Measurements from ENCODE around the gene CDH11.

Gene CDH11, protein sequence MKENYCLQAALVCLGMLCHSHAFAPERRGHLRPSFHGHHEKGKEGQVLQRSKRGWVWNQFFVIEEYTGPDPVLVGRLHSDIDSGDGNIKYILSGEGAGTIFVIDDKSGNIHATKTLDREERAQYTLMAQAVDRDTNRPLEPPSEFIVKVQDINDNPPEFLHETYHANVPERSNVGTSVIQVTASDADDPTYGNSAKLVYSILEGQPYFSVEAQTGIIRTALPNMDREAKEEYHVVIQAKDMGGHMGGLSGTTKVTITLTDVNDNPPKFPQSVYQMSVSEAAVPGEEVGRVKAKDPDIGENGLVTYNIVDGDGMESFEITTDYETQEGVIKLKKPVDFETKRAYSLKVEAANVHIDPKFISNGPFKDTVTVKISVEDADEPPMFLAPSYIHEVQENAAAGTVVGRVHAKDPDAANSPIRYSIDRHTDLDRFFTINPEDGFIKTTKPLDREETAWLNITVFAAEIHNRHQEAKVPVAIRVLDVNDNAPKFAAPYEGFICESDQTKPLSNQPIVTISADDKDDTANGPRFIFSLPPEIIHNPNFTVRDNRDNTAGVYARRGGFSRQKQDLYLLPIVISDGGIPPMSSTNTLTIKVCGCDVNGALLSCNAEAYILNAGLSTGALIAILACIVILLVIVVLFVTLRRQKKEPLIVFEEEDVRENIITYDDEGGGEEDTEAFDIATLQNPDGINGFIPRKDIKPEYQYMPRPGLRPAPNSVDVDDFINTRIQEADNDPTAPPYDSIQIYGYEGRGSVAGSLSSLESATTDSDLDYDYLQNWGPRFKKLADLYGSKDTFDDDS

GRCh38 chr16:65121870-65122723 is at the start of gene CDH11:
CDH11 (minus strand) TSS chr16:65122063; CDS start chr16:65004869, 117,194 bp downstream.
- no peak for DNase-seq (ENCODE audit: low read depth)

DNA sequence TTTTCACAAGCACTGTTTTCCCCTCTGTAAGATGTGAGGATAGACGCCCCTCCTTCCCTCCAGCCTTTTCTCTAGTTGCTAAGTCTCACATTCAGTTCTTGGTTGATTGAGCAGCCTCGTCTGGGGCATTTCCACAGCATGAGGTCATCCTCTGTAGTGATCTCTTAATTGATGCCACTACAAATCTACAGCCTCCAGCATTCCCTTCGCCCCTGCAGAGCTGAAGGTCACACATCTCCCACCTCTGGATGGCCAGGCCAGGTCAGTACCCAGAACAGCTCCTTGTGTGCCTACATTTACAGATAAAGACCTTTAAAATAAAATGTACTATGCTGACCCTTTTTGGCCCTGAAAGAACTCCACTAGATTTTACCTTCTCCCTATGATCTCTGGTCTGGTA is 32.5 kb upstream of the CDH11 start:
- no peak for DNase-seq (ENCODE audit: low read depth)

- no peak for DNase-seq (ENCODE audit: low read depth)
These were observed 31.7 kb upstream of the CDH11 start for GRCh38 chr16:65153365-65154105.

- DNase-seq (ENCODE audit: low read depth) = no peak
These were observed 26.9 kb upstream of the CDH11 start for GRCh38 chr16:65148804-65149203.

- DNase-seq (ENCODE audit: low read depth) = no peak
These were observed 20.4 kb upstream of the CDH11 start for GRCh38 chr16:65142276-65142675.

DNA sequence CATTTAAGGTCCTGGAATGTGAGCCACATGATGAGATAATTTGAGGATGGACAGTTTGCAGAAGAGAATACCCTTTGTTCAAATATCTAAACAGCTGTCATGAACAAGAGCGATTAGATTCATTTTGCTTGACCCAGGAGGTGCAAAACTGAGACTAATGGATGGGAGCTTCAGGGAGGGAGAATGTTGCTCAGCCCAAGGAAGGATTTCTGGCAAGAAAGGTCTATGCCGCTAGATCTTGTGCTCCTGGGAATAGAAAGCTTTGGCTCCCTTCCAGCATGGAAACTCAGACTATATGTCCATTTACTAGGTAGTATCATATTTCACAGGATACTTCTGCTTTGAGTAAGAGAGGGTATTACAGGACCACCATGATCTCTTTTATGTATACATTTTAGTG is 14.8 kb upstream of the CDH11 start:
- DNase-seq (ENCODE audit: low read depth) = no peak

- no peak for DNase-seq (ENCODE audit: low read depth)
These were observed 5.2 kb upstream of the CDH11 start for GRCh38 chr16:65126845-65127624.

GRCh38 chr16:65125871-65126270 is 4.0 kb upstream of the CDH11 start:
- DNase-seq (ENCODE audit: low read depth) = no peak

DNA sequence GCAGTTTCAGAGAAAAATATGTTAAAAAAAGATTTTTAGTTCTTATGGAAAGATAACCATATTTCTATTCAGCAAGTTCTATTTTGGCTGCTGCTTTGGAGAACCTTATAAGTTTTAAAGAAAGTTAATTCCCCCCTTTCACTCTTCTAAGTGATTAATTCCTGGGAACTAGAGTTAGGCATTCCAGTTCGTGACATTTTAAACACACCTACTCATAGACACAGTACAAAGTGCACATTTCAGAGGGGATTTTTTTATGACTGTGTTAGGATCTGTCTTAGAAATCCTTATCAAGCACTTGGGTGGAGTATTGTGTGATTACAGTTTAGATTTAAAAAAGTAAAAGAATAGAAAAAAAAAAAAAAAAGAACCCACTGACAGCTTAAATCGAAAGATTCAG is 3.5 kb upstream of the CDH11 start:
- DNase-seq (ENCODE audit: low read depth) = no peak

- DNase-seq (ENCODE audit: low read depth) = no peak
These were observed 2.7 kb upstream of the CDH11 start for GRCh38 chr16:65124596-65124995.

GRCh38 chr16:65124212-65124548 is 2.3 kb upstream of the CDH11 start:
- no peak for DNase-seq (ENCODE audit: low read depth)

DNA sequence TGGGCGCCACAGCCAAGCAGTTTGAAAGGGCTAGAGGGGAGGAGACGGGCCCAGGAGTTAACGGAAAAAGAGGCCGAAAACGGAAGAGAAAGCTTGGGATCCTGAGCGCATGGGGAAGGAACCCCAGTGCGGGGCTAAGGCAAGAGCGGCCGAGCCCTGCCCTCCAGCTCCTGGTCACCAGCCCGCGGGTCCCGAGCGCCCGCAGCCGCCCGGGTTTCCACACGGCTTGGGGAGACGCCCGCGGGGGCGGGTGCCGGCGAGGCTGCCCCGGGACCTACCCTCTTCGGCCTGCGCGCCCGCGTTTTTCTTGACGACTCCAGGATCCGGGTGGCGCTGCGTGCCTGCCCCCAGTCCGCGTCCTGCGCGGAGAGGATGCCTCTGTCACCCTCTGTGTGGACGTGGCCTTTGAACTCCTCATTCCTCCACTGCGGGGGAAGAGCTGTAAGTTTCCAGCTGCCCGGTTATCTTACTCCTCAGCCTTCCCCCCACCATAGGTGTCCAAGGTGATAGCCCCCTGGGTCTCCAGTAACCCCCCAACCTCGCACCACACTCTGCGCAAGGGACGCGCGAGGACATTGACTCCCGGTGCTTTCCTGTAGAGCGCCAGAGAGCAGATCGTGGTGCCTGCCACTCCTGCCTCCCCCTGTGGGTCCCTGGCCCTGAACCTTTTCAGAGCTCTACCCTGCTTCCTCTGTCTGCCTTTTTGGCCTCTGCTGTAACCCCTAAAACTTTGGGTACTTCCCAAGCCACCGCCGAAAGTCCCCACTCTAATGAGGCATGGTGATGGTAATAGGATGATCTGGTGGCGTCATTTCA is 1.7 kb upstream of the CDH11 start:
- DNase-seq (ENCODE audit: low read depth) = no peak

- no peak for DNase-seq (ENCODE audit: low read depth)
These were observed 997 bp upstream of the CDH11 start for GRCh38 chr16:65122724-65123395.

GRCh38 chr16:65120831-65121721 is 787 bp downstream of the CDH11 start:
- DNase-seq (ENCODE audit: low read depth) = no peak

- no peak for DNase-seq (ENCODE audit: low read depth)
These were observed 1.4 kb downstream of the CDH11 start for GRCh38 chr16:65120461-65120830.

GRCh38 chr16:65119901-65120401 is 1.9 kb downstream of the CDH11 start:
- peak; percentile 67 for DNase-seq (ENCODE audit: low read depth)

GRCh38 chr16:65119435-65119834 is 2.4 kb downstream of the CDH11 start:
- no peak for DNase-seq (ENCODE audit: low read depth)

DNA sequence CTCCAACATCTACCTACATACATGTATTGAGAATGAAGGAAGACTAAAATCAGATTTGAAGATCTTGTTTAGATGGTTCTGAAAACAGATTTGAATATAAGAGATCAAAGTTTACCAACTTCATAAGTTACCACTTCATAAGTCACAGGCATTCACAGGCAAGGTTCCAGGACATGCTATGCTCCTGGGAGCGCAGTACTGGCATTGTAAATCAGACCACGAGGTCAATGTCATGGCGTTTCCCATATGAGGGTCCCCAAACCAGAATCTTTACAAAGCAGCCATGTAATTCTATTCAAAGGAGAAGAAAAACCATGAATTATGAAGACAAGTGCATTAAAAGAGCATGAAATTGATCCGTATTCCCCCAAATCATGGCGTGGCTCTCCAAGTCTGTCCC is 3.0 kb downstream of the CDH11 start:
- no peak for DNase-seq (ENCODE audit: low read depth)
